ENCODE measurements around the gene MYCN. TPM values are rescaled to one million over a fixed set of nuclear protein-coding genes. Genes with fewer than 3 reads are reported as not detected.

Gene MYCN
- total RNA-seq, result 55.0 TPM

DNA sequence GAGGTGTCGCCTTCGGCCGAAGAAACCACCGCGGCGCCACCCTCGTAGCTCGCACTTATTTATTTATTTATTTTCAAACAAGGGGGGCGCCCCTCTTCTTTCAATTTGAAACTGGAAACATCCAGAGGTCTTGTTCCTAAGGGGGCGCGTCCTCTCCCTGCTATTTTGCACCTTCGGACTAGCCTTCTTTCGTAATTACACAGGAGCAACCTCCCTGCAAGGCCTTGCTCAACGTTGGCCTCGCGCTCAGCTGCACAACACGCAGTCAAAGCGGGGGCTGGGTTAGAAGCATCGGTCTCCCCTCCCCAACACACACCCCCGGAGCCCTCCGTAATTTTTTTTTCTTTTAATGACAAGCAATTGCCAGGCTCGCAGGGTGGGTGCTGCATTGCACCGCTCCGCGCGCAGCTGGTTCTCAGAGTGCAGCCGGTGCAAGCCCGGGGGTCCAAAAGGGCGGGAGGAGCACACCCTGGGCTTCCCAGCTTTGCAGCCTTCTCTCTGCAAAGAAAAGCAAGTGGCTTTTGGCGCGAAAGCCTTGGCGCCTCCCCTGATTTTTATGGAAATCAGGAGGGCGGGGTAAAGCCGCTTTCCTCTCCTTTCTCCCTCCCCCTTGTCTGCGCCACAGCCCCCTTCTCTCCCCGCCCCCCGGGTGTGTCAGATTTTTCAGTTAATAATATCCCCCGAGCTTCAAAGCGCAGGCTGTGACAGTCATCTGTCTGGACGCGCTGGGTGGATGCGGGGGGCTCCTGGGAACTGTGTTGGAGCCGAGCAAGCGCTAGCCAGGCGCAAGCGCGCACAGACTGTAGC is at the start of gene MYCN:
TSS of gene MYCN (plus strand) at position 697 of the 807 bp plus-strand sequence. CDS start 1,515 bp downstream, outside the sequence.

All from camera-type eye (tissue), 1 donor.